GM12878 (cell line): Measurements from ENCODE around the gene EGR1. TPM values are rescaled to one million over a fixed set of nuclear protein-coding genes. Genes with fewer than 3 reads are reported as not detected.

Source experiments
- BACH1 ChIP-seq: fragments of 450-650 bp; IDR thresholded peaks from 2 replicates; pipeline ENCODE4 v1.6.1; 2017; ENCODE audit warnings: mild to moderate bottlenecking, borderline replicate concordance
- CEBPB ChIP-seq, 2 experiments: fragments of 150-350 bp in 1 of 2; IDR thresholded peaks; 2 replicates each; pipeline ENCODE4 v1.6.1; 2012 to 2014; ENCODE audit warnings: low read depth in 2 of 2, low read length in 2 of 2, borderline replicate concordance in 1 of 2, inconsistent platforms in 1 of 2
- IRF4 ChIP-seq: IDR thresholded peaks from 2 replicates; pipeline ENCODE4 v1.6.1; 2011; ENCODE audit warnings: low read depth, low read length
- MXI1 ChIP-seq: fragments of 150-350 bp; IDR thresholded peaks from 2 replicates; pipeline ENCODE4 v1.6.1; 2011; ENCODE audit warnings: low read depth, mild to moderate bottlenecking, inconsistent platforms, low read length, improper control_type of control experiment
- NR2F1 ChIP-seq: fragments of 450-650 bp; conservative IDR thresholded peaks from 2 replicates; pipeline ENCODE4 v1.6.1; 2017; ENCODE audit warnings: mild to moderate bottlenecking
- POLR2AphosphoS2 ChIP-seq: IDR thresholded peaks from 2 replicates; pipeline ENCODE4 v1.6.1; 2011; ENCODE audit warnings: low read depth, mild to moderate bottlenecking, low read length, improper control_type of control experiment, moderate library complexity
- POLR2AphosphoS5 ChIP-seq: IDR thresholded peaks from 2 replicates; pipeline ENCODE4 v1.6.1; 2011; ENCODE audit warnings: mild to moderate bottlenecking, low read length, inconsistent platforms
- RAD21 ChIP-seq: IDR thresholded peaks from 2 replicates; pipeline ENCODE4 v1.6.1; 2011; ENCODE audit warnings: mild to moderate bottlenecking, low read depth, low read length, moderate library complexity; ENCODE audit not compliant: insufficient read depth
- RBBP5 ChIP-seq: fragments of 200-600 bp; sonication (generic); conservative IDR thresholded peaks from 2 replicates; pipeline ENCODE4 v1.6.1; 2016
- SMARCA5 ChIP-seq: fragments of 450-650 bp; IDR thresholded peaks from 2 replicates; pipeline ENCODE4 v1.6.1; 2017; ENCODE audit warnings: mild to moderate bottlenecking
- YY1 ChIP-seq: IDR thresholded peaks from 2 replicates; pipeline ENCODE4 v1.6.1; 2011; ENCODE audit warnings: low read depth, mild to moderate bottlenecking, low read length
- polyA plus RNA-seq, 11 experiments: library from polyadenylated mRNA; depleted of rRNA in 4 of 11; unstranded in 6 of 11; stranded (reverse) in 5 of 11; fragments of >200 nt; fragmentation: Nextera tagmentation in 4 of 11; fragmentation: Illumina TruSeq in 1 of 11; extraction: Ambion mirVana in 4 of 11; extraction: Trizol in 1 of 11; gene quantifications; 1 replicate in 1 of 11; 2 replicates in 10 of 11; pipeline versions ENCODE4 v1.2.1 to v1.2.3, GENCODE V29; 2011 to 2016; ENCODE audit warnings: inconsistent platforms in 2 of 11, missing spikeins in 2 of 11, low read depth in 1 of 11
- total RNA-seq, 4 experiments: library from RNA; depleted of rRNA in 3 of 4; stranded (reverse); fragments of >200 nt in 3 of 4; fragmentation: Illumina TruSeq in 1 of 4; extraction: Trizol in 1 of 4; gene quantifications; 2 replicates each; pipeline versions ENCODE4 v1.2.1 to v1.2.3, GENCODE V29; 2013 to 2021
- TF ChIP-seq, protein P1 (sequence below): fragments of 450-650 bp; formaldehyde crosslinking; IDR thresholded peaks from 2 replicates; pipeline ENCODE4 v1.4.0; 2022; ENCODE audit warnings: mild to moderate bottlenecking, moderate library complexity
- TF ChIP-seq, protein P2 (sequence below): fragments of 450-650 bp; IDR thresholded peaks from 2 replicates; pipeline ENCODE4 v1.6.1; 2016; ENCODE audit warnings: mild to moderate bottlenecking, moderate library complexity, borderline replicate concordance
- TF ChIP-seq, protein P3 (sequence below): fragments of 450-650 bp; IDR thresholded peaks from 2 replicates; pipeline ENCODE4 v1.6.1; 2017; ENCODE audit warnings: mild to moderate bottlenecking, moderate library complexity
- TF ChIP-seq, protein P4 (sequence below): fragments of 450-650 bp; IDR thresholded peaks from 2 replicates; pipeline ENCODE4 v1.6.1; 2018; ENCODE audit warnings: borderline replicate concordance, mild to moderate bottlenecking; ENCODE audit not compliant: partially characterized antibody

Gene EGR1
- total and polyA plus RNA-seq, 10 of the 15 experiments (the other 5 are each of a cell fraction or from before 2014, with no cell fraction given), result 0.89 to 7.3 (median 2.5) TPM

DNA sequence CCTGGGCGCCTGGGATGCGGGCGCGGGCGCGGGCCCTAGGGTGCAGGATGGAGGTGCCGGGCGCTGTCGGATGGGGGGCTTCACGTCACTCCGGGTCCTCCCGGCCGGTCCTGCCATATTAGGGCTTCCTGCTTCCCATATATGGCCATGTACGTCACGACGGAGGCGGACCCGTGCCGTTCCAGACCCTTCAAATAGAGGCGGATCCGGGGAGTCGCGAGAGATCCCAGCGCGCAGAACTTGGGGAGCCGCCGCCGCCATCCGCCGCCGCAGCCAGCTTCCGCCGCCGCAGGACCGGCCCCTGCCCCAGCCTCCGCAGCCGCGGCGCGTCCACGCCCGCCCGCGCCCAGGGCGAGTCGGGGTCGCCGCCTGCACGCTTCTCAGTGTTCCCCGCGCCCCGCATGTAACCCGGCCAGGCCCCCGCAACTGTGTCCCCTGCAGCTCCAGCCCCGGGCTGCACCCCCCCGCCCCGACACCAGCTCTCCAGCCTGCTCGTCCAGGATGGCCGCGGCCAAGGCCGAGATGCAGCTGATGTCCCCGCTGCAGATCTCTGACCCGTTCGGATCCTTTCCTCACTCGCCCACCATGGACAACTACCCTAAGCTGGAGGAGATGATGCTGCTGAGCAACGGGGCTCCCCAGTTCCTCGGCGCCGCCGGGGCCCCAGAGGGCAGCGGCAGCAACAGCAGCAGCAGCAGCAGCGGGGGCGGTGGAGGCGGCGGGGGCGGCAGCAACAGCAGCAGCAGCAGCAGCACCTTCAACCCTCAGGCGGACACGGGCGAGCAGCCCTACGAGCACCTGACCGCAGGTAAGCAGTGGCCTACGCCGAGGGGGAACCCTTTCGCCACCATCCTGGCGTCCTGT, at the start of gene EGR1 (continued):
- TF ChIP-seq, protein P1, sequence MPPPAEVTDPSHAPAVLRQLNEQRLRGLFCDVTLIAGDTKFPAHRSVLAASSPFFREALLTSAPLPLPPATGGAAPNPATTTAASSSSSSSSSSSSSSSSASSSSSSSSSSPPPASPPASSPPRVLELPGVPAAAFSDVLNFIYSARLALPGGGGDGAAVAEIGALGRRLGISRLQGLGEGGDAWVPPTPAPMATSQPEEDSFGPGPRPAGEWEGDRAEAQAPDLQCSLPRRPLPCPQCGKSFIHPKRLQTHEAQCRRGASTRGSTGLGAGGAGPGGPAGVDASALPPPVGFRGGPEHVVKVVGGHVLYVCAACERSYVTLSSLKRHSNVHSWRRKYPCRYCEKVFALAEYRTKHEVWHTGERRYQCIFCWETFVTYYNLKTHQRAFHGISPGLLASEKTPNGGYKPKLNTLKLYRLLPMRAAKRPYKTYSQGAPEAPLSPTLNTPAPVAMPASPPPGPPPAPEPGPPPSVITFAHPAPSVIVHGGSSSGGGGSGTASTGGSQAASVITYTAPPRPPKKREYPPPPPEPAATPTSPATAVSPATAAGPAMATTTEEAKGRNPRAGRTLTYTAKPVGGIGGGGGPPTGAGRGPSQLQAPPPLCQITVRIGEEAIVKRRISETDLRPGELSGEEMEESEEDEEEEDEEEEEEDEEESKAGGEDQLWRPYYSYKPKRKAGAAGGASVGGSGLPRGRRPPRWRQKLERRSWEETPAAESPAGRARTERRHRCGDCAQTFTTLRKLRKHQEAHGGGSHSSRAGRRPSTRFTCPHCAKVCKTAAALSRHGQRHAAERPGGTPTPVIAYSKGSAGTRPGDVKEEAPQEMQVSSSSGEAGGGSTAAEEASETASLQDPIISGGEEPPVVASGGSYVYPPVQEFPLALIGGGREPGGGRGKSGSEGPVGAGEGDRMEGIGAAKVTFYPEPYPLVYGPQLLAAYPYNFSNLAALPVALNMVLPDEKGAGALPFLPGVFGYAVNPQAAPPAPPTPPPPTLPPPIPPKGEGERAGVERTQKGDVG, result no peak
- peak; percentile 95 for TF ChIP-seq POLR2AphosphoS5
- 0 out of 2 replicates have a peak, but pooled peaks have one; percentile 45 for TF ChIP-seq SMARCA5
- TF ChIP-seq, protein P2, sequence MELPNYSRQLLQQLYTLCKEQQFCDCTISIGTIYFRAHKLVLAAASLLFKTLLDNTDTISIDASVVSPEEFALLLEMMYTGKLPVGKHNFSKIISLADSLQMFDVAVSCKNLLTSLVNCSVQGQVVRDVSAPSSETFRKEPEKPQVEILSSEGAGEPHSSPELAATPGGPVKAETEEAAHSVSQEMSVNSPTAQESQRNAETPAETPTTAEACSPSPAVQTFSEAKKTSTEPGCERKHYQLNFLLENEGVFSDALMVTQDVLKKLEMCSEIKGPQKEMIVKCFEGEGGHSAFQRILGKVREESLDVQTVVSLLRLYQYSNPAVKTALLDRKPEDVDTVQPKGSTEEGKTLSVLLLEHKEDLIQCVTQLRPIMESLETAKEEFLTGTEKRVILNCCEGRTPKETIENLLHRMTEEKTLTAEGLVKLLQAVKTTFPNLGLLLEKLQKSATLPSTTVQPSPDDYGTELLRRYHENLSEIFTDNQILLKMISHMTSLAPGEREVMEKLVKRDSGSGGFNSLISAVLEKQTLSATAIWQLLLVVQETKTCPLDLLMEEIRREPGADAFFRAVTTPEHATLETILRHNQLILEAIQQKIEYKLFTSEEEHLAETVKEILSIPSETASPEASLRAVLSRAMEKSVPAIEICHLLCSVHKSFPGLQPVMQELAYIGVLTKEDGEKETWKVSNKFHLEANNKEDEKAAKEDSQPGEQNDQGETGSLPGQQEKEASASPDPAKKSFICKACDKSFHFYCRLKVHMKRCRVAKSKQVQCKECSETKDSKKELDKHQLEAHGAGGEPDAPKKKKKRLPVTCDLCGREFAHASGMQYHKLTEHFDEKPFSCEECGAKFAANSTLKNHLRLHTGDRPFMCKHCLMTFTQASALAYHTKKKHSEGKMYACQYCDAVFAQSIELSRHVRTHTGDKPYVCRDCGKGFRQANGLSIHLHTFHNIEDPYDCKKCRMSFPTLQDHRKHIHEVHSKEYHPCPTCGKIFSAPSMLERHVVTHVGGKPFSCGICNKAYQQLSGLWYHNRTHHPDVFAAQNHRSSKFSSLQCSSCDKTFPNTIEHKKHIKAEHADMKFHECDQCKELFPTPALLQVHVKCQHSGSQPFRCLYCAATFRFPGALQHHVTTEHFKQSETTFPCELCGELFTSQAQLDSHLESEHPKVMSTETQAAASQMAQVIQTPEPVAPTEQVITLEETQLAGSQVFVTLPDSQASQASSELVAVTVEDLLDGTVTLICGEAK, result no peak
- no peak for TF ChIP-seq MXI1
- no peak for TF ChIP-seq YY1
- no peak for TF ChIP-seq RBBP5
- TF ChIP-seq POLR2AphosphoS2, result peak; percentile 99
- no peak for TF ChIP-seq RAD21
- TF ChIP-seq, protein P3, sequence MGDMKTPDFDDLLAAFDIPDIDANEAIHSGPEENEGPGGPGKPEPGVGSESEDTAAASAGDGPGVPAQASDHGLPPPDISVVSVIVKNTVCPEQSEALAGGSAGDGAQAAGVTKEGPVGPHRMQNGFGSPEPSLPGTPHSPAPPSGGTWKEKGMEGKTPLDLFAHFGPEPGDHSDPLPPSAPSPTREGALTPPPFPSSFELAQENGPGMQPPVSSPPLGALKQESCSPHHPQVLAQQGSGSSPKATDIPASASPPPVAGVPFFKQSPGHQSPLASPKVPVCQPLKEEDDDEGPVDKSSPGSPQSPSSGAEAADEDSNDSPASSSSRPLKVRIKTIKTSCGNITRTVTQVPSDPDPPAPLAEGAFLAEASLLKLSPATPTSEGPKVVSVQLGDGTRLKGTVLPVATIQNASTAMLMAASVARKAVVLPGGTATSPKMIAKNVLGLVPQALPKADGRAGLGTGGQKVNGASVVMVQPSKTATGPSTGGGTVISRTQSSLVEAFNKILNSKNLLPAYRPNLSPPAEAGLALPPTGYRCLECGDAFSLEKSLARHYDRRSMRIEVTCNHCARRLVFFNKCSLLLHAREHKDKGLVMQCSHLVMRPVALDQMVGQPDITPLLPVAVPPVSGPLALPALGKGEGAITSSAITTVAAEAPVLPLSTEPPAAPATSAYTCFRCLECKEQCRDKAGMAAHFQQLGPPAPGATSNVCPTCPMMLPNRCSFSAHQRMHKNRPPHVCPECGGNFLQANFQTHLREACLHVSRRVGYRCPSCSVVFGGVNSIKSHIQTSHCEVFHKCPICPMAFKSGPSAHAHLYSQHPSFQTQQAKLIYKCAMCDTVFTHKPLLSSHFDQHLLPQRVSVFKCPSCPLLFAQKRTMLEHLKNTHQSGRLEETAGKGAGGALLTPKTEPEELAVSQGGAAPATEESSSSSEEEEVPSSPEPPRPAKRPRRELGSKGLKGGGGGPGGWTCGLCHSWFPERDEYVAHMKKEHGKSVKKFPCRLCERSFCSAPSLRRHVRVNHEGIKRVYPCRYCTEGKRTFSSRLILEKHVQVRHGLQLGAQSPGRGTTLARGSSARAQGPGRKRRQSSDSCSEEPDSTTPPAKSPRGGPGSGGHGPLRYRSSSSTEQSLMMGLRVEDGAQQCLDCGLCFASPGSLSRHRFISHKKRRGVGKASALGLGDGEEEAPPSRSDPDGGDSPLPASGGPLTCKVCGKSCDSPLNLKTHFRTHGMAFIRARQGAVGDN, result peak; percentile 95
- TF ChIP-seq IRF4, result no peak
- TF ChIP-seq NR2F1, result peak; percentile 64
- no peak for TF ChIP-seq CEBPB (IDR thresholded peaks at IDR 0.05; ENCODE audit: borderline replicate concordance in 1 of 2, low read depth in 2 of 2, low read length in 2 of 2)
- TF ChIP-seq, protein P4, sequence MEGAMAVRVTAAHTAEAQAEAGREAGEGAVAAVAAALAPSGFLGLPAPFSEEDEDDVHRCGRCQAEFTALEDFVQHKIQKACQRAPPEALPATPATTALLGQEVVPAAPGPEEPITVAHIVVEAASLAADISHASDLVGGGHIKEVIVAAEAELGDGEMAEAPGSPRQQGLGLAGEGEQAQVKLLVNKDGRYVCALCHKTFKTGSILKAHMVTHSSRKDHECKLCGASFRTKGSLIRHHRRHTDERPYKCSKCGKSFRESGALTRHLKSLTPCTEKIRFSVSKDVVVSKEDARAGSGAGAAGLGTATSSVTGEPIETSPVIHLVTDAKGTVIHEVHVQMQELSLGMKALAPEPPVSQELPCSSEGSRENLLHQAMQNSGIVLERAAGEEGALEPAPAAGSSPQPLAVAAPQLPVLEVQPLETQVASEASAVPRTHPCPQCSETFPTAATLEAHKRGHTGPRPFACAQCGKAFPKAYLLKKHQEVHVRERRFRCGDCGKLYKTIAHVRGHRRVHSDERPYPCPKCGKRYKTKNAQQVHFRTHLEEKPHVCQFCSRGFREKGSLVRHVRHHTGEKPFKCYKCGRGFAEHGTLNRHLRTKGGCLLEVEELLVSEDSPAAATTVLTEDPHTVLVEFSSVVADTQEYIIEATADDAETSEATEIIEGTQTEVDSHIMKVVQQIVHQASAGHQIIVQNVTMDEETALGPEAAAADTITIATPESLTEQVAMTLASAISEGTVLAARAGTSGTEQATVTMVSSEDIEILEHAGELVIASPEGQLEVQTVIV, result no peak
- peak; percentile 86 for TF ChIP-seq BACH1
